Astrocyte (in vitro differentiated cells and primary cell): Measurements from ENCODE around the gene GPC5.

Experiments used
- EZH2 ChIP-seq: IDR thresholded peaks from 2 replicates; pipeline ENCODE4 v1.6.1; 2012; ENCODE audit warnings: mild to moderate bottlenecking, low read length, inconsistent platforms; ENCODE audit not compliant: insufficient read depth
- TF ChIP-seq, protein P1 (sequence below): IDR thresholded peaks from 2 replicates; pipeline ENCODE4 v1.5.1; 2011; ENCODE audit warnings: low read depth, mild to moderate bottlenecking, inconsistent platforms, low read length, moderate library complexity; ENCODE audit not compliant: insufficient read depth

DNA sequence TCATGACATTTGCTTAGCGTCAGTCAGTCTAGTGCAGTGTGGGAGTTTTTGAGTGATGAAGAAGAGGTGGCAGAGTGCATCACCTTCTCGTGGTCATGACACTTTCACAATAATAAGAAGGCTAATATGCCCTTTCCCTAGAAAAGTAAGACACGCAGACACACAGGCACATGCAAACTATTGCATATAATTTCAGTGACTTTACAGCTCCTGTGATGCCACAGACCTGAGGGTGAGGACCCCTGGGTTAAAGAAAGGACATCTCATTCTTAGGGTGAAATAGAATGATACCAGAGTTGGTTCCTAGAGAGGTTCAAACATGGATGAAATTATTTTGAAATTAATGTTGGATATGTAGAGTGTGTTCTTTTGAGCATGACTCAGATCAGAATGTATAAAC is 300.3 kb downstream of the GPC5 start:
- TF ChIP-seq, protein P1, sequence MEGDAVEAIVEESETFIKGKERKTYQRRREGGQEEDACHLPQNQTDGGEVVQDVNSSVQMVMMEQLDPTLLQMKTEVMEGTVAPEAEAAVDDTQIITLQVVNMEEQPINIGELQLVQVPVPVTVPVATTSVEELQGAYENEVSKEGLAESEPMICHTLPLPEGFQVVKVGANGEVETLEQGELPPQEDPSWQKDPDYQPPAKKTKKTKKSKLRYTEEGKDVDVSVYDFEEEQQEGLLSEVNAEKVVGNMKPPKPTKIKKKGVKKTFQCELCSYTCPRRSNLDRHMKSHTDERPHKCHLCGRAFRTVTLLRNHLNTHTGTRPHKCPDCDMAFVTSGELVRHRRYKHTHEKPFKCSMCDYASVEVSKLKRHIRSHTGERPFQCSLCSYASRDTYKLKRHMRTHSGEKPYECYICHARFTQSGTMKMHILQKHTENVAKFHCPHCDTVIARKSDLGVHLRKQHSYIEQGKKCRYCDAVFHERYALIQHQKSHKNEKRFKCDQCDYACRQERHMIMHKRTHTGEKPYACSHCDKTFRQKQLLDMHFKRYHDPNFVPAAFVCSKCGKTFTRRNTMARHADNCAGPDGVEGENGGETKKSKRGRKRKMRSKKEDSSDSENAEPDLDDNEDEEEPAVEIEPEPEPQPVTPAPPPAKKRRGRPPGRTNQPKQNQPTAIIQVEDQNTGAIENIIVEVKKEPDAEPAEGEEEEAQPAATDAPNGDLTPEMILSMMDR = no peak
- TF ChIP-seq EZH2 = no peak
